MM.1S (cell line): Measurements from ENCODE around the gene CTNNA2.

Experiments
- DNase-seq: peaks from one replicate; pipeline ENCODE4 v3.0.0-alpha.2; 2015
- H2AFZ ChIP-seq: fragments of 300-600 bp; sonication (generic); 2 replicates; pipeline ENCODE4 v1.6.0; 2016; ENCODE audit warnings: antibody characterized with exemption, low read length
- H3F3A ChIP-seq: fragments of 300-600 bp; sonication (generic); 2 replicates; pipeline ENCODE4 v1.6.1; 2016; ENCODE audit warnings: mild to moderate bottlenecking, antibody characterized with exemption, low read length, moderate library complexity, mixed read lengths; ENCODE audit not compliant: insufficient read depth
- H3K27ac ChIP-seq: fragments of 300-600 bp; sonication (generic); 2 replicates; pipeline ENCODE4 v1.5.1; 2016; ENCODE audit warnings: mild to moderate bottlenecking, low read length
- H3K27me3 ChIP-seq: fragments of 300-600 bp; sonication (generic); replicated peaks from 2 replicates; pipeline ENCODE4 v1.6.0; 2016; ENCODE audit warnings: low read length; ENCODE audit not compliant: insufficient read depth
- H3K36me3 ChIP-seq: fragments of 300-600 bp; sonication (generic); replicated peaks from 2 replicates; pipeline ENCODE4 v1.6.1; 2016; ENCODE audit warnings: mild to moderate bottlenecking, low read length, mixed read lengths; ENCODE audit not compliant: insufficient read depth
- H3K4me1 ChIP-seq: fragments of 300-600 bp; sonication (generic); 2 replicates; pipeline ENCODE4 v1.6.1; 2016; ENCODE audit warnings: low read length, mixed read lengths
- H3K4me2 ChIP-seq: fragments of 300-600 bp; sonication (generic); 2 replicates; pipeline ENCODE4 v1.6.0; 2016; ENCODE audit warnings: low read depth, low read length
- H3K4me3 ChIP-seq: fragments of 300-600 bp; sonication (generic); 2 replicates; pipeline ENCODE4 v1.5.1; 2016; ENCODE audit warnings: low read length, mixed read lengths
- H3K79me2 ChIP-seq: fragments of 300-600 bp; sonication (generic); 2 replicates; pipeline ENCODE4 v1.6.1; 2016; ENCODE audit warnings: mixed run types, low read length, mixed read lengths
- H3K9ac ChIP-seq: fragments of 300-600 bp; sonication (generic); 2 replicates; pipeline ENCODE4 v1.6.1; 2016; ENCODE audit warnings: low read length, mixed read lengths
- H3K9me2 ChIP-seq: fragments of 300-600 bp; sonication (generic); replicated peaks from 2 replicates; pipeline ENCODE4 v1.6.1; 2016; ENCODE audit warnings: mild to moderate bottlenecking, low read length, mixed read lengths; ENCODE audit not compliant: insufficient read depth
- H3K9me3 ChIP-seq: fragments of 300-600 bp; sonication (generic); replicated peaks from 2 replicates; pipeline ENCODE4 v1.6.1; 2016; ENCODE audit warnings: mild to moderate bottlenecking, low read length, mixed read lengths; ENCODE audit not compliant: insufficient read depth
- H4K20me1 ChIP-seq: fragments of 300-600 bp; sonication (generic); 2 replicates; pipeline ENCODE4 v1.6.1; 2016; ENCODE audit warnings: mild to moderate bottlenecking, low read length, moderate library complexity, mixed read lengths; ENCODE audit not compliant: insufficient read depth
- CTCF ChIP-seq: fragments of 300-600 bp; sonication (generic); IDR thresholded peaks from 2 replicates; pipeline ENCODE4 v1.5.1; 2016; ENCODE audit warnings: antibody characterized with exemption, low read length, mixed read lengths
- EZH2 ChIP-seq: fragments of 300-600 bp; sonication (generic); optimal IDR thresholded peaks from 2 replicates; pipeline ENCODE3; 2017; ENCODE audit warnings: low read depth, mild to moderate bottlenecking, antibody characterized with exemption, low read length, mixed read lengths
- EZH2phosphoT487 ChIP-seq: fragments of 300-600 bp; sonication (generic); IDR thresholded peaks from 2 replicates; pipeline ENCODE4 v1.6.1; 2018; ENCODE audit warnings: antibody characterized with exemption, low read length

Gene CTNNA2

GRCh38 chr2:79604748-79605147, 91.9 kb downstream of the CTNNA2 start:
- peak; percentile 87 for DNase-seq
- Histone ChIP-seq H3K9ac (peak overlapping the region; percentile 74), H3F3A (peaks cover 15% of the 10 kb centered on the region; the same call in 1 of the 2 replicates), H3K9me2 (no peaks in the 10 kb centered on the region), H3K4me3 (peak overlapping the region; percentile 42), H3K4me2 (peak overlapping the region; percentile 85), H3K36me3 (no peaks in the 10 kb centered on the region), H3K79me2 (no peaks in the 10 kb centered on the region), H3K4me1 (peaks cover 22% of the 10 kb centered on the region), H3K9me3 (no peaks in the 10 kb centered on the region), H2AFZ (peak overlapping the region; percentile 50), H3K27me3 (no peaks in the 10 kb centered on the region), H4K20me1 (no peaks in the 10 kb centered on the region), H3K27ac (peak overlapping the region; percentile 97)
- TF ChIP-seq EZH2 (no peak), CTCF (no peak), EZH2phosphoT487 (no peak)

DNA sequence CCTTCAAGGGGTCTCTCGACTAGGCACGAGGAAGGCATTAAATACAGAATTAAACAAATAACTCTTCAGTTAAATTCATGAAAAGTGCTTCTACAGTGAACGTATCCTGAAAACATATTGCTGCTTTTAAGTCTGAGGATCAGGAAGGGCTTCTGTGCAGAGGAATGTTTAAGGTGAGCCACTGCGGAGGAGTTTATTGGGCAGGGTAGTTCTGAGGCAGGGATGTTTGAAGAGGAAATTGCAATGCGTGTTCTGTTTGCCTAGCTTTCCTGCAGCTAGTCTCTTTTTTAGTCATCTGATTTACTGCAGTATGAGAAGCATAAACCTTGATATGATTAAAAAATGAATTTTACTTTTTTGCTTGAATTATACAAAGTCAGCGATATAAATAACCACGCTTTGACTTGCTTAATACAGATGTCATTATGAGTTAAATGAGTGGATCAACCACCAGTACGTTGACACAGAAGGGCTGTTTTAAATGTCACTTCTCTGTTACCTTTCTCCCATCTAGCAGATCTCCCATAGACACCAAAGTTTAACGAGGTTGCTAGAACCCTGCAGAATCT, 98.7 kb downstream of the CTNNA2 start:
- no peak overlapping the region for H3K4me3 ChIP-seq
- H3K4me1 ChIP-seq, result no peaks in the 10 kb centered on the region
- no peak for DNase-seq
- no peak overlapping the region for H3K4me2 ChIP-seq
- H3K9me3 ChIP-seq, result no peaks in the 10 kb centered on the region
- no peak overlapping the region for H3K27ac ChIP-seq
- no peak for TF ChIP-seq EZH2phosphoT487
- TF ChIP-seq CTCF, result no peak
- TF ChIP-seq EZH2, result no peak
- H3F3A ChIP-seq, result no peaks in the 10 kb centered on the region
- H3K9me2 ChIP-seq, result no peaks in the 10 kb centered on the region
- 0 out of 2 replicates have a peak overlapping the region, but pooled peaks have one; percentile 7 for H2AFZ ChIP-seq
- H3K36me3 ChIP-seq, result no peaks in the 10 kb centered on the region
- H3K79me2 ChIP-seq, result no peaks in the 10 kb centered on the region
- no peaks in the 10 kb centered on the region for H3K27me3 ChIP-seq
- no peaks in the 10 kb centered on the region for H4K20me1 ChIP-seq
- H3K9ac ChIP-seq, result no peak overlapping the region

GRCh38 chr2:79612999-79613398, 100.1 kb downstream of the CTNNA2 start:
- no peak for TF ChIP-seq EZH2phosphoT487
- TF ChIP-seq CTCF, result no peak
- TF ChIP-seq EZH2, result no peak
- Histone ChIP-seq H3K9me3 (no peaks in the 10 kb centered on the region), H3F3A (no peaks in the 10 kb centered on the region), H3K9me2 (no peaks in the 10 kb centered on the region), H3K79me2 (no peaks in the 10 kb centered on the region), H3K27ac (no peak overlapping the region), H3K4me2 (no peak overlapping the region), H2AFZ (no peak overlapping the region), H3K9ac (no peak overlapping the region), H3K36me3 (no peaks in the 10 kb centered on the region), H3K4me3 (no peak overlapping the region), H4K20me1 (no peaks in the 10 kb centered on the region), H3K27me3 (no peaks in the 10 kb centered on the region), H3K4me1 (no peaks in the 10 kb centered on the region)
- no peak for DNase-seq
